SK-N-SH (cell line): ENCODE results near the gene RAD51B. TPM values are rescaled to one million over a fixed set of nuclear protein-coding genes. Genes with fewer than 3 reads are reported as not detected.

Source experiments
- CTCF ChIA-PET: fragments of 300-600, 350-600 bp; formaldehyde crosslinking; extraction: SDS; loops from one replicate; lab custom pipeline; 2021; lab: Yijun Ruan, JAX
- POLR2A ChIA-PET: fragments of 350-600 bp; sonication (Branson Sonifier 250); formaldehyde crosslinking; extraction: SDS; loops from one replicate; lab custom pipeline; 2020; ENCODE audit warnings: antibody characterized with exemption, inconsistent platforms; lab: Yijun Ruan, JAX
- DNase-seq: peaks from one replicate; pipeline ENCODE4 v3.0.0; 2012
- H2AFZ ChIP-seq: fragments of 200-600 bp; sonication (generic); 2 replicates; pipeline ENCODE4 v1.8.1; 2016; ENCODE audit warnings: antibody characterized with exemption, mild to moderate bottlenecking, low read depth
- H3F3A ChIP-seq: fragments of 200-600 bp; sonication (generic); replicated peaks from 2 replicates; pipeline ENCODE3; 2016; ENCODE audit warnings: antibody characterized with exemption, mild to moderate bottlenecking; ENCODE audit not compliant: insufficient read depth
- H3K27ac ChIP-seq, 2 experiments: fragments of 200-500 bp in 1 of 2; fragments of 200-600 bp in 1 of 2; sonication (Bioruptor generic) in 1 of 2; sonication (generic), shearing (Covaris generic) in 1 of 2; 2 replicates each; pipeline versions ENCODE4 v1.5.1 to v1.6.1; 2014 to 2016; ENCODE audit warnings: low read depth in 2 of 2, inconsistent platforms in 1 of 2, low read length in 1 of 2, mild to moderate bottlenecking in 1 of 2, mixed read lengths in 1 of 2
- H3K27me3 ChIP-seq: fragments of 200-600 bp; sonication (generic), shearing (Covaris generic); 2 replicates; pipeline ENCODE4 v1.6.1; 2016; ENCODE audit warnings: mixed run types; ENCODE audit not compliant: insufficient read depth
- H3K36me3 ChIP-seq, 2 experiments: fragments of 200-500 bp in 1 of 2; fragments of 200-600 bp in 1 of 2; sonication (Bioruptor generic) in 1 of 2; sonication (generic) in 1 of 2; replicated peaks in 1 of 2; 2 replicates each; pipeline versions ENCODE3 to v1.5.1; 2014 to 2016; ENCODE audit warnings: low read length in 1 of 2, mild to moderate bottlenecking in 1 of 2; ENCODE audit not compliant: insufficient read depth in 2 of 2, control insufficient read depth in 1 of 2
- H3K4me1 ChIP-seq, 2 experiments: fragments of 200-500 bp in 1 of 2; fragments of 200-600 bp in 1 of 2; sonication (Bioruptor generic) in 1 of 2; sonication (generic), shearing (Covaris generic) in 1 of 2; 2 replicates each; pipeline versions ENCODE4 v1.5.1 to v1.6.1; 2014 to 2016; ENCODE audit warnings: low read depth in 1 of 2, low read length in 1 of 2, mixed run types in 1 of 2; ENCODE audit not compliant: insufficient read depth in 2 of 2, control insufficient read depth in 1 of 2
- H3K4me2 ChIP-seq: fragments of 200-600 bp; sonication (generic), shearing (Covaris generic); 2 replicates; pipeline ENCODE4 v1.6.1; 2017; ENCODE audit warnings: mixed run types
- H3K4me3 ChIP-seq, 2 experiments: fragments of 200-500 bp in 1 of 2; fragments of 200-600 bp in 1 of 2; sonication (Bioruptor generic) in 1 of 2; sonication (generic), shearing (Covaris generic) in 1 of 2; 2 replicates each; pipeline versions ENCODE4 v1.5.1 to v1.8.1; 2014 to 2016; ENCODE audit warnings: low read depth in 2 of 2, inconsistent platforms in 1 of 2, low read length in 1 of 2, mild to moderate bottlenecking in 1 of 2, mixed read lengths in 1 of 2, moderate library complexity in 1 of 2
- H3K79me2 ChIP-seq: fragments of 200-600 bp; sonication (generic); 2 replicates; pipeline ENCODE4 v1.8.1; 2017; ENCODE audit warnings: mild to moderate bottlenecking; ENCODE audit not compliant: insufficient read depth
- H3K9ac ChIP-seq: fragments of 200-600 bp; sonication (generic); 2 replicates; pipeline ENCODE4 v1.6.1; 2017; ENCODE audit warnings: mixed run types
- H3K9me2 ChIP-seq: fragments of 200-600 bp; sonication (generic); 2 replicates; pipeline ENCODE4 v1.6.1; 2017; ENCODE audit warnings: mixed run types
- H3K9me3 ChIP-seq: fragments of 200-600 bp; sonication (generic); 2 replicates; pipeline ENCODE4 v1.6.1; 2017; ENCODE audit warnings: mixed run types, mild to moderate bottlenecking, moderate library complexity
- H4K20me1 ChIP-seq: fragments of 200-600 bp; sonication (generic); 2 replicates; pipeline ENCODE4 v1.6.1; 2017; ENCODE audit warnings: mild to moderate bottlenecking, mixed run types; ENCODE audit not compliant: insufficient read depth
- CHD2 ChIP-seq: fragments of 150-350 bp; IDR thresholded peaks from 2 replicates; pipeline ENCODE4 v1.6.1; 2018; ENCODE audit warnings: low read length; ENCODE audit not compliant: partially characterized antibody
- EP300 ChIP-seq, 2 experiments: IDR thresholded peaks; 2 replicates each; pipeline versions ENCODE4 v1.4.0 to v1.6.1; 2012; ENCODE audit warnings: borderline replicate concordance in 1 of 2, low read depth in 1 of 2, low read length in 1 of 2
- FOXJ3 ChIP-seq: sonication (generic); formaldehyde crosslinking; IDR thresholded peaks from 2 replicates; pipeline ENCODE4 v1.5.1; 2020; ENCODE audit warnings: mild to moderate bottlenecking, missing genetic modification reagents
- FOXM1 ChIP-seq: IDR thresholded peaks from 2 replicates; pipeline ENCODE4 v1.4.0; 2012; ENCODE audit warnings: low read depth, mild to moderate bottlenecking
- MEF2A ChIP-seq: IDR thresholded peaks from 2 replicates; pipeline ENCODE4 v1.4.0; 2012; ENCODE audit warnings: low read depth, borderline replicate concordance
- RAD21 ChIP-seq: IDR thresholded peaks from 2 replicates; pipeline ENCODE4 v1.6.1; 2012; ENCODE audit warnings: mild to moderate bottlenecking, low read length
- RCOR1 ChIP-seq: fragments of 150-350 bp; IDR thresholded peaks from 2 replicates; pipeline ENCODE4 v1.6.1; 2017; ENCODE audit warnings: antibody characterized with exemption, low read length
- RXRA ChIP-seq: IDR thresholded peaks from 2 replicates; pipeline ENCODE4 v1.4.0; 2012; ENCODE audit warnings: low read depth, mild to moderate bottlenecking, borderline replicate concordance
- SMC3 ChIP-seq: IDR thresholded peaks from 2 replicates; pipeline ENCODE4 v1.6.1; 2012; ENCODE audit warnings: low read depth, low read length, improper control_type of control experiment
- TCF12 ChIP-seq: IDR thresholded peaks from 2 replicates; pipeline ENCODE4 v1.4.0; 2012
- TEAD4 ChIP-seq: IDR thresholded peaks from 2 replicates; pipeline ENCODE4 v1.4.0; 2012; ENCODE audit warnings: mild to moderate bottlenecking, borderline replicate concordance; ENCODE audit not compliant: insufficient read depth
- YY1 ChIP-seq: IDR thresholded peaks from 2 replicates; pipeline ENCODE4 v1.4.0; 2012; ENCODE audit warnings: low read depth, mild to moderate bottlenecking
- WGBS: methylation state at CpG from one replicate; pipeline ENCODE4 v1.1.6; 2017; ENCODE audit warnings: low lambda C conversion rate; 5-methylcytosine and 5-hydroxymethylcytosine counted together
- polyA plus RNA-seq, 3 experiments: library from polyadenylated mRNA; depleted of rRNA; stranded (reverse); fragments of >200 nt; gene quantifications; 2 replicates each; pipeline ENCODE4 v1.2.3, GENCODE V29; 2012
- TF ChIP-seq, protein P1 (sequence below): IDR thresholded peaks from 2 replicates; pipeline ENCODE4 v1.4.0; 2012; ENCODE audit warnings: low read depth, borderline replicate concordance
- TF ChIP-seq, protein P2 (sequence below): IDR thresholded peaks from 2 replicates; pipeline ENCODE4; 2012
- TF ChIP-seq, protein P3 (sequence below): fragments of 150-350 bp; IDR thresholded peaks from 2 replicates; pipeline ENCODE4 v1.6.1; 2017; ENCODE audit warnings: antibody characterized with exemption, low read length, low read depth, borderline replicate concordance
- TF ChIP-seq, protein P4 (sequence below): IDR thresholded peaks from 2 replicates; pipeline ENCODE4 v1.6.1; 2012; ENCODE audit warnings: mild to moderate bottlenecking, low read depth, low read length, moderate library complexity
- TF ChIP-seq, protein P5 (sequence below): IDR thresholded peaks from 2 replicates; pipeline ENCODE4 v1.4.0; 2012; ENCODE audit warnings: low read depth

The RAD51B gene
- polyA plus RNA-seq, 1 of the 3 experiments (the other 2 are of a cell fraction), result 6.0 TPM

DNA sequence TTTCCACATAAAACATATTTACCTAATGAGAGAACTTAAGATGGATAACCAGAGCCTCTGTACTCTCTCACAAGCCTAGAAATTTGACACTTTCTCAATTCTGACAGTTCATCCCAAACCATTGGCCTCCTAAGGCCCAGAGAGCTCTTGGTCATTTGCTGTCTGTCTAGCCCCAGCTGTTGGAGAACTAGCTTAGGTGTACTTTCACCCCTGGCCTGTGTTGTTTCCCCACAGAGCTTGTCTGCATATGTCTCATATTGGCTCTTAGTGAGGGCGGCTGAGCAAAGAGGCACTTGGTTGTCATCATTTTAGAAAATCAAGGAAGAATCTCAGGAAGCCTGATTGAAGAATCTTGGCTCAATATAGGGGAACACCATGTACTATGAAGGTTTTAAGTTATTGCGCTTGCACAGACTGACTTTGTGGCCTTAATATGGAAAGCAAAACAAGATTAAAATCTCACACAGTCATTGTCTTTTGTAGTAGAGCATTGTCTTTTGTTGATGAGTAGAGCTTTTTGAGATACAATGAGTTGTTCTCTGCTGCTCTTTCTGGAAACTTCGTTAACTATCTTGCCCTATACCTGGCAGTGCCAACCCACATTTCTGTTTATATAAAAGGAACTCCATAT lies 324.6 kb downstream of the RAD51B start:
- H3K9ac ChIP-seq, result peak overlapping the region; percentile 62; the same call in 1 of the 2 replicates
- ChIA-PET POLR2A (no interaction called here), CTCF (interaction anchor here (1.1 kb wide), 1 partner anchor 673 kb away, joined by 3 read pairs; no protein-coding TSS in a partner anchor)
- H3F3A ChIP-seq, result peaks cover 73% of the 10 kb centered on the region
- H3K4me1 ChIP-seq, result peaks cover 14 to 73% of the 10 kb centered on the region in 2 experiments
- no peaks in the 10 kb centered on the region for H3K79me2 ChIP-seq
- no peaks in the 10 kb centered on the region for H3K27me3 ChIP-seq
- no peaks in the 10 kb centered on the region for H4K20me1 ChIP-seq
- WGBS, result 86% methylated on average over 3 of the region's 3 CpGs
- peak overlapping the region; percentile 54; the same call in 1 of the 2 replicates for H2AFZ ChIP-seq
- TF ChIP-seq CHD2 (no peak), TCF12 (no peak; the same call in 1 of the 2 replicates), EP300 (IDR thresholded peaks at IDR 0.05; ENCODE audit: borderline replicate concordance in 1 of 2, low read depth in 1 of 2, low read length in 1 of 2) (no peak), SMC3 (no peak), RXRA (no peak), RAD21 (no peak), YY1 (no peak), FOXM1 (0 out of 2 replicates have a peak, but pooled peaks have one; percentile 7), TEAD4 (no peak)
- TF ChIP-seq, protein P1, sequence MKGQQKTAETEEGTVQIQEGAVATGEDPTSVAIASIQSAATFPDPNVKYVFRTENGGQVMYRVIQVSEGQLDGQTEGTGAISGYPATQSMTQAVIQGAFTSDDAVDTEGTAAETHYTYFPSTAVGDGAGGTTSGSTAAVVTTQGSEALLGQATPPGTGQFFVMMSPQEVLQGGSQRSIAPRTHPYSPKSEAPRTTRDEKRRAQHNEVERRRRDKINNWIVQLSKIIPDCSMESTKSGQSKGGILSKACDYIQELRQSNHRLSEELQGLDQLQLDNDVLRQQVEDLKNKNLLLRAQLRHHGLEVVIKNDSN, result no peak
- TF ChIP-seq, protein P2, sequence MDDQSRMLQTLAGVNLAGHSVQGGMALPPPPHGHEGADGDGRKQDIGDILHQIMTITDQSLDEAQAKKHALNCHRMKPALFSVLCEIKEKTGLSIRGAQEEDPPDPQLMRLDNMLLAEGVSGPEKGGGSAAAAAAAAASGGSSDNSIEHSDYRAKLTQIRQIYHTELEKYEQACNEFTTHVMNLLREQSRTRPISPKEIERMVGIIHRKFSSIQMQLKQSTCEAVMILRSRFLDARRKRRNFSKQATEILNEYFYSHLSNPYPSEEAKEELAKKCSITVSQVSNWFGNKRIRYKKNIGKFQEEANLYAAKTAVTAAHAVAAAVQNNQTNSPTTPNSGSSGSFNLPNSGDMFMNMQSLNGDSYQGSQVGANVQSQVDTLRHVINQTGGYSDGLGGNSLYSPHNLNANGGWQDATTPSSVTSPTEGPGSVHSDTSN, result peak; percentile 73
- no peak overlapping the region for H3K4me3 ChIP-seq
- peak overlapping the region; percentile 51; the same call in 1 of the 2 replicates for H3K4me2 ChIP-seq
- no peaks in the 10 kb centered on the region for H3K9me2 ChIP-seq
- no peak for DNase-seq
- H3K9me3 ChIP-seq, result 0 out of 2 replicates have a peak, but pooled peaks cover 4% of the 10 kb centered on the region
- H3K27ac ChIP-seq, result peak overlapping the region; percentile 95 to 100
- no peaks in the 10 kb centered on the region for H3K36me3 ChIP-seq

DNA sequence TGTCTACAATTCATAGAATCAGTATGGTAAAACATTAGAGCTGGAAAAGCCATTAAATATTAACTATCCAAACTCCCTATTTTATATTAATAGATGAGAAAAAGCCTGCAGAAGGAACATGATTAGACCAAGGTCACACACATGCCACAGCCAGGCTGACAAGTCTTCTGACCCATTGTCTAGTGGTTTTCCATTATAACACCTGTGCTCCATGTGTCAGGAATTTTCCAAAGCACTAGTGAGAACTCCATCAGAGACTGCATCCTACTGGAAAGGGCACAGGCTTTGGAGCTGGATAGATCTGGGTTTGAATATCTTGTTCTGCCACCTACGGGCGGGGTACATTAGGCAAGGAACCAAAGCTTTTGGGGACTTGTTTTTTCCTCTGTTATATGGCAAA lies 325.5 kb downstream of the RAD51B start:
- CTCF ChIA-PET, result no interaction called here
- Histone ChIP-seq H3K4me1 (peaks cover 9 to 64% of the 10 kb centered on the region in 2 experiments), H3K9ac (no peak overlapping the region; the same call in 1 of the 2 replicates), H3K79me2 (no peaks in the 10 kb centered on the region), H2AFZ (no peak overlapping the region), H3K27ac (peak overlapping the region; percentile 95 to 100), H3K36me3 (no peaks in the 10 kb centered on the region), H3K27me3 (no peaks in the 10 kb centered on the region), H3F3A (peaks cover 64% of the 10 kb centered on the region), H4K20me1 (no peaks in the 10 kb centered on the region), H3K9me2 (no peaks in the 10 kb centered on the region), H3K4me3 (no peak overlapping the region), H3K9me3 (0 out of 2 replicates have a peak, but pooled peaks cover 4% of the 10 kb centered on the region), H3K4me2 (peak overlapping the region; percentile 25; the same call in 1 of the 2 replicates)
- POLR2A ChIA-PET, result no interaction called here
- TF ChIP-seq, protein P3, sequence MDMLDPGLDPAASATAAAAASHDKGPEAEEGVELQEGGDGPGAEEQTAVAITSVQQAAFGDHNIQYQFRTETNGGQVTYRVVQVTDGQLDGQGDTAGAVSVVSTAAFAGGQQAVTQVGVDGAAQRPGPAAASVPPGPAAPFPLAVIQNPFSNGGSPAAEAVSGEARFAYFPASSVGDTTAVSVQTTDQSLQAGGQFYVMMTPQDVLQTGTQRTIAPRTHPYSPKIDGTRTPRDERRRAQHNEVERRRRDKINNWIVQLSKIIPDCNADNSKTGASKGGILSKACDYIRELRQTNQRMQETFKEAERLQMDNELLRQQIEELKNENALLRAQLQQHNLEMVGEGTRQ, result no peak
- TF ChIP-seq RXRA (no peak), FOXJ3 (CRISPR knock-in tag) (no peak), EP300 (IDR thresholded peaks at IDR 0.05; ENCODE audit: borderline replicate concordance in 1 of 2, low read depth in 1 of 2, low read length in 1 of 2) (no peak), MEF2A (no peak), TEAD4 (no peak), RCOR1 (no peak)
- TF ChIP-seq, protein P4, sequence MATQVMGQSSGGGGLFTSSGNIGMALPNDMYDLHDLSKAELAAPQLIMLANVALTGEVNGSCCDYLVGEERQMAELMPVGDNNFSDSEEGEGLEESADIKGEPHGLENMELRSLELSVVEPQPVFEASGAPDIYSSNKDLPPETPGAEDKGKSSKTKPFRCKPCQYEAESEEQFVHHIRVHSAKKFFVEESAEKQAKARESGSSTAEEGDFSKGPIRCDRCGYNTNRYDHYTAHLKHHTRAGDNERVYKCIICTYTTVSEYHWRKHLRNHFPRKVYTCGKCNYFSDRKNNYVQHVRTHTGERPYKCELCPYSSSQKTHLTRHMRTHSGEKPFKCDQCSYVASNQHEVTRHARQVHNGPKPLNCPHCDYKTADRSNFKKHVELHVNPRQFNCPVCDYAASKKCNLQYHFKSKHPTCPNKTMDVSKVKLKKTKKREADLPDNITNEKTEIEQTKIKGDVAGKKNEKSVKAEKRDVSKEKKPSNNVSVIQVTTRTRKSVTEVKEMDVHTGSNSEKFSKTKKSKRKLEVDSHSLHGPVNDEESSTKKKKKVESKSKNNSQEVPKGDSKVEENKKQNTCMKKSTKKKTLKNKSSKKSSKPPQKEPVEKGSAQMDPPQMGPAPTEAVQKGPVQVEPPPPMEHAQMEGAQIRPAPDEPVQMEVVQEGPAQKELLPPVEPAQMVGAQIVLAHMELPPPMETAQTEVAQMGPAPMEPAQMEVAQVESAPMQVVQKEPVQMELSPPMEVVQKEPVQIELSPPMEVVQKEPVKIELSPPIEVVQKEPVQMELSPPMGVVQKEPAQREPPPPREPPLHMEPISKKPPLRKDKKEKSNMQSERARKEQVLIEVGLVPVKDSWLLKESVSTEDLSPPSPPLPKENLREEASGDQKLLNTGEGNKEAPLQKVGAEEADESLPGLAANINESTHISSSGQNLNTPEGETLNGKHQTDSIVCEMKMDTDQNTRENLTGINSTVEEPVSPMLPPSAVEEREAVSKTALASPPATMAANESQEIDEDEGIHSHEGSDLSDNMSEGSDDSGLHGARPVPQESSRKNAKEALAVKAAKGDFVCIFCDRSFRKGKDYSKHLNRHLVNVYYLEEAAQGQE, result no peak
- TF ChIP-seq, protein P5, sequence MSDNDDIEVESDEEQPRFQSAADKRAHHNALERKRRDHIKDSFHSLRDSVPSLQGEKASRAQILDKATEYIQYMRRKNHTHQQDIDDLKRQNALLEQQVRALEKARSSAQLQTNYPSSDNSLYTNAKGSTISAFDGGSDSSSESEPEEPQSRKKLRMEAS, result no peak
- WGBS, result 91% methylated on average over 2 of the region's 2 CpGs
- no peak for DNase-seq
